ENCODE data around the gene NOL12.

The NOL12 gene

DNA sequence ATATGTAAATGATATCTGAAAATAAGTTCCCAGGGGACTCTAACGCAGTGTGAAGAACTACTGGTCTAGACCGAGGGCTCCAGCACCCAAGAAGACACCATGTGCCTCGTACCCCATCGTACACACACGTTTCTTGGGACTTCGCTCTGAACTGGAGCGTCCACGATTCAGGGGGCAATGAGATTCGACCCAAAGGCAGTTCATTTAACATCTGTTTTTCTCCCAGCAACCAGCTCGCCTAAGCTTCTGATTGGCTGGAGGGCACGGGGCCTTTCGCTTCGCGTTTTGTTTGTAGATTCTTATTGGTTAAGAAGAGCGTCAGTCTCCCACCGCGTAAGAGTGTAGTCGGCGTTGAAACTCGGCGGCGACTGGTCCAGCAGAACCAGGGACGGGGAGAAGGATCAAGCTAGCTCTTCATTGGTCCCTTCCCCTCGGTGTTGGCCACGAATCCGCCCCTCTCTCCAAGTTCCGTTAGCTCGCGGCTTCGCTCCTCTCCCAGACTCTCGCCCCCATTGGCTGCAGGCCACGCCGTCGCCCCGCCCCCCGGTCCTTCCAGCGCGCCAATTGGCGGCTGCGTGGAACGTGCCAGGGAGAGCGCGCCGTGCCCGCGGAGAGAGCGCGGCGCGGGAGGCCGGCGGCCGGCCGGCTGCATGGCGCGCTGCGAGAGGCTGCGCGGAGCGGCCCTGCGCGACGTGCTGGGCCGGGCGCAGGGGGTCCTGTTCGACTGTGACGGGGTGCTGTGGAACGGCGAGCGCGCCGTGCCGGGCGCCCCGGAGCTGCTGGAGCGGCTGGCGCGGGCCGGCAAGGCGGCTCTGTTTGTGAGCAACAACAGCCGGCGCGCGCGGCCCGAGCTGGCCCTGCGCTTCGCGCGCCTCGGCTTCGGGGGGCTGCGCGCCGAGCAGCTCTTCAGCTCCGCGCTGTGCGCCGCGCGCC, 27.7 kb upstream of the NOL12 start, which contains the start of gene PDXP (continued):
- TF ChIP-seq, protein P1, sequence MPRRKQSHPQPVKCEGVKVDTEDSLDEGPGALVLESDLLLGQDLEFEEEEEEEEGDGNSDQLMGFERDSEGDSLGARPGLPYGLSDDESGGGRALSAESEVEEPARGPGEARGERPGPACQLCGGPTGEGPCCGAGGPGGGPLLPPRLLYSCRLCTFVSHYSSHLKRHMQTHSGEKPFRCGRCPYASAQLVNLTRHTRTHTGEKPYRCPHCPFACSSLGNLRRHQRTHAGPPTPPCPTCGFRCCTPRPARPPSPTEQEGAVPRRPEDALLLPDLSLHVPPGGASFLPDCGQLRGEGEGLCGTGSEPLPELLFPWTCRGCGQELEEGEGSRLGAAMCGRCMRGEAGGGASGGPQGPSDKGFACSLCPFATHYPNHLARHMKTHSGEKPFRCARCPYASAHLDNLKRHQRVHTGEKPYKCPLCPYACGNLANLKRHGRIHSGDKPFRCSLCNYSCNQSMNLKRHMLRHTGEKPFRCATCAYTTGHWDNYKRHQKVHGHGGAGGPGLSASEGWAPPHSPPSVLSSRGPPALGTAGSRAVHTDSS (tag by site-specific recombination; IDR thresholded peaks at IDR 0.05), result no peak
- TF ChIP-seq ZNF664 (tag by site-specific recombination; IDR thresholded peaks at IDR 0.05), result peak; percentile 36; the same call in 1 of the 2 replicates
- peak; percentile 54; the same call in 1 of the 2 replicates for TF ChIP-seq ZNF677 (tag by site-specific recombination; IDR thresholded peaks at IDR 0.05)
- TF ChIP-seq PRDM1 (tag by site-specific recombination; IDR thresholded peaks at IDR 0.05), result no peak
- TF ChIP-seq PBX3 (CRISPR knock-in tag; IDR thresholded peaks at IDR 0.05), result peak; percentile 81
- TF ChIP-seq ZIC2 (tag by site-specific recombination; IDR thresholded peaks at IDR 0.05), result no peak
- peak; percentile 51; the same call in 1 of the 2 replicates for TF ChIP-seq ZXDB (tag by site-specific recombination; IDR thresholded peaks at IDR 0.05)
- TF ChIP-seq GLIS1 (tag by site-specific recombination; IDR thresholded peaks at IDR 0.05), result no peak
- TF ChIP-seq GLIS2 (tag by site-specific recombination; IDR thresholded peaks at IDR 0.05), result peak; percentile 68

DNA sequence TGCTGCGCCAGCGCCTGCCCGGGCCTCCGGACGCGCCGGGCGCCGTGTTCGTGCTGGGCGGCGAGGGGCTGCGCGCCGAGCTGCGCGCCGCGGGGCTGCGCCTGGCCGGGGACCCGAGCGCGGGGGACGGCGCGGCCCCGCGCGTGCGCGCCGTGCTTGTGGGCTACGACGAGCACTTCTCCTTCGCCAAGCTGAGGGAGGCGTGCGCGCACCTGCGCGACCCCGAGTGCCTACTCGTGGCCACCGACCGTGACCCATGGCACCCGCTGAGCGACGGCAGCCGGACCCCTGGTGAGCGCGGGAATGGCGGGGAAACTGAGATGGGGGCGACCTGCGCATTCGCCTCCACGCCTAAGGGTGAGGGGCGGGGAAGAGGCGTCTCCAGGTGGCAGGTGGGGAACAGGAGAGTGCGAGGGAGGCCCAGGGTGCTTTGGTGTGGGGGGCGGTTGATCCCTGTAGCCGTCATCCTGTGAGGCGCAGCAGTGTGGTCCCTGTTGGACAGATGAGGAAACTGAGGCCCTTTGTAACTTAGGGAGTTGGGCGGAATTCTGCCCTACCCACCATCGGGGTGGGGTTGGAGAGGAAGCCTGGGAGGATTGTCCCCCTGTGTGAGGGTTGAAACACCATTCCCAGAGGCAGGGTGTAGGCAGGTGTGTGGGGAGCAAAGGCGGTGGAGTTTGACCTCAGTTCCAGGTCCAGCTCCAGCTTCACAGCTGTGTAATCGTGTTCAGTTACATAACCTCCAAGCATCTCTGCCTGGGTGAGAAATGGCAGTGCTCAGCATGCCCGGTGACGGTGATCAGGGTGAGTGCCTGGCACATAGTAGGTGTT, 26.9 kb upstream of the NOL12 start:
- ChIA-PET CTCF (interaction anchor here (0.5 to 7.0 kb wide), 13 partner anchors 11 to 1208 kb away, joined by 3 to 138 read pairs (median 5); partner anchors contain the start of gene GGA1), POLR2A (interaction anchor here (1.0 to 6.5 kb wide), 11 partner anchors 10 to 190 kb away, joined by 3 to 85 read pairs (median 18); partner anchors contain the start of genes ANKRD54, EIF3L, GGA1 and LGALS1)
- Histone ChIP-seq H3K4me3 (ENCODE audit: low read depth, low read length) (peak overlapping the region; percentile 85), H3K9me3 (ENCODE audit: control insufficient read depth, insufficient read depth, low read depth, low read length) (no peaks in the 10 kb centered on the region), H3K36me3 (ENCODE audit: control insufficient read depth in 2 of 2, insufficient read depth in 1 of 2, low read length in 2 of 2) (peaks cover 3 to 9% of the 10 kb centered on the region in 2 experiments; a peak in 2 of 3 replicates), H3K4me1 (ENCODE audit: control insufficient read depth, insufficient read depth, low read length) (peaks cover 12% of the 10 kb centered on the region), H3K27ac (ENCODE audit: extremely low read depth, low read depth, low read length) (peak overlapping the region; percentile 90; the same call in 1 of the 2 replicates)
- TF ChIP-seq ZFHX2 (tag by site-specific recombination; conservative IDR thresholded peaks at IDR 0.05), result peak; percentile 92
- TF ChIP-seq, protein P2, sequence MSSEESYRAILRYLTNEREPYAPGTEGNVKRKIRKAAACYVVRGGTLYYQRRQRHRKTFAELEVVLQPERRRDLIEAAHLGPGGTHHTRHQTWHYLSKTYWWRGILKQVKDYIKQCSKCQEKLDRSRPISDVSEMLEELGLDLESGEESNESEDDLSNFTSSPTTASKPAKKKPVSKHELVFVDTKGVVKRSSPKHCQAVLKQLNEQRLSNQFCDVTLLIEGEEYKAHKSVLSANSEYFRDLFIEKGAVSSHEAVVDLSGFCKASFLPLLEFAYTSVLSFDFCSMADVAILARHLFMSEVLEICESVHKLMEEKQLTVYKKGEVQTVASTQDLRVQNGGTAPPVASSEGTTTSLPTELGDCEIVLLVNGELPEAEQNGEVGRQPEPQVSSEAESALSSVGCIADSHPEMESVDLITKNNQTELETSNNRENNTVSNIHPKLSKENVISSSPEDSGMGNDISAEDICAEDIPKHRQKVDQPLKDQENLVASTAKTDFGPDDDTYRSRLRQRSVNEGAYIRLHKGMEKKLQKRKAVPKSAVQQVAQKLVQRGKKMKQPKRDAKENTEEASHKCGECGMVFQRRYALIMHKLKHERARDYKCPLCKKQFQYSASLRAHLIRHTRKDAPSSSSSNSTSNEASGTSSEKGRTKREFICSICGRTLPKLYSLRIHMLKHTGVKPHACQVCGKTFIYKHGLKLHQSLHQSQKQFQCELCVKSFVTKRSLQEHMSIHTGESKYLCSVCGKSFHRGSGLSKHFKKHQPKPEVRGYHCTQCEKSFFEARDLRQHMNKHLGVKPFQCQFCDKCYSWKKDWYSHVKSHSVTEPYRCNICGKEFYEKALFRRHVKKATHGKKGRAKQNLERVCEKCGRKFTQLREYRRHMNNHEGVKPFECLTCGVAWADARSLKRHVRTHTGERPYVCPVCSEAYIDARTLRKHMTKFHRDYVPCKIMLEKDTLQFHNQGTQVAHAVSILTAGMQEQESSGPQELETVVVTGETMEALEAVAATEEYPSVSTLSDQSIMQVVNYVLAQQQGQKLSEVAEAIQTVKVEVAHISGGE (tag by site-specific recombination; conservative IDR thresholded peaks at IDR 0.05; ENCODE audit: low read depth), result no peak
- TF ChIP-seq ZNF266 (tag by site-specific recombination; IDR thresholded peaks at IDR 0.05; ENCODE audit: low read depth), result no peak
- no peak for TF ChIP-seq ZNF792 (tag by site-specific recombination; IDR thresholded peaks at IDR 0.05)
- no peak for TF ChIP-seq HOXD13 (CRISPR knock-in tag; IDR thresholded peaks at IDR 0.05; ENCODE audit: borderline replicate concordance)
- 0 out of 2 replicates have a peak, but pooled peaks have one; percentile 15 for TF ChIP-seq ZNF548 (tag by site-specific recombination; IDR thresholded peaks at IDR 0.05)
- TF ChIP-seq ZNF169 (tag by site-specific recombination; IDR thresholded peaks at IDR 0.05), result no peak
- TF ChIP-seq ZNF24 (tag by site-specific recombination; IDR thresholded peaks at IDR 0.05), result no peak
- TF ChIP-seq, protein P3, sequence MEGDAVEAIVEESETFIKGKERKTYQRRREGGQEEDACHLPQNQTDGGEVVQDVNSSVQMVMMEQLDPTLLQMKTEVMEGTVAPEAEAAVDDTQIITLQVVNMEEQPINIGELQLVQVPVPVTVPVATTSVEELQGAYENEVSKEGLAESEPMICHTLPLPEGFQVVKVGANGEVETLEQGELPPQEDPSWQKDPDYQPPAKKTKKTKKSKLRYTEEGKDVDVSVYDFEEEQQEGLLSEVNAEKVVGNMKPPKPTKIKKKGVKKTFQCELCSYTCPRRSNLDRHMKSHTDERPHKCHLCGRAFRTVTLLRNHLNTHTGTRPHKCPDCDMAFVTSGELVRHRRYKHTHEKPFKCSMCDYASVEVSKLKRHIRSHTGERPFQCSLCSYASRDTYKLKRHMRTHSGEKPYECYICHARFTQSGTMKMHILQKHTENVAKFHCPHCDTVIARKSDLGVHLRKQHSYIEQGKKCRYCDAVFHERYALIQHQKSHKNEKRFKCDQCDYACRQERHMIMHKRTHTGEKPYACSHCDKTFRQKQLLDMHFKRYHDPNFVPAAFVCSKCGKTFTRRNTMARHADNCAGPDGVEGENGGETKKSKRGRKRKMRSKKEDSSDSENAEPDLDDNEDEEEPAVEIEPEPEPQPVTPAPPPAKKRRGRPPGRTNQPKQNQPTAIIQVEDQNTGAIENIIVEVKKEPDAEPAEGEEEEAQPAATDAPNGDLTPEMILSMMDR (tag by site-specific recombination; IDR thresholded peaks at IDR 0.05), result 0 out of 2 replicates have a peak, but pooled peaks have one; percentile 17
- 0 out of 2 replicates have a peak, but pooled peaks have one; percentile 13 for TF ChIP-seq SP7 (tag by site-specific recombination; IDR thresholded peaks at IDR 0.05)
- no peak for TF ChIP-seq ZNF146 (tag by site-specific recombination; IDR thresholded peaks at IDR 0.05)
- TF ChIP-seq BCL11B (tag by site-specific recombination; IDR thresholded peaks at IDR 0.05; ENCODE audit: low read depth), result peak; percentile 40; the same call in 1 of the 2 replicates
- peak; percentile 42 for TF ChIP-seq GLIS1 (tag by site-specific recombination; IDR thresholded peaks at IDR 0.05)
- no peak for TF ChIP-seq ZNF175 (tag by site-specific recombination; IDR thresholded peaks at IDR 0.05)
- peak; percentile 77 for TF ChIP-seq ZNF335 (tag by site-specific recombination; conservative IDR thresholded peaks at IDR 0.05)
- no peak for TF ChIP-seq ZNF23 (tag by site-specific recombination; IDR thresholded peaks at IDR 0.05; ENCODE audit: borderline replicate concordance)
